HCEC 1CT (cell line): ENCODE data around the gene CD244.
A peak's percentile ranks its signal among the peaks of the same experiment; 100 is the strongest.

ENCODE experiments used
- DNase-seq: peaks from one replicate; pipeline ENCODE4 v3.0.0-alpha.2; 2017

The CD244 gene

GRCh38 chr1:160844447-160845232 lies 18.0 kb downstream of the CD244 start:
- DNase-seq = no peak

GRCh38 chr1:160841079-160841478 lies 21.6 kb downstream of the CD244 start:
- no peak for DNase-seq

GRCh38 chr1:160839746-160840145 lies 22.9 kb downstream of the CD244 start:
- DNase-seq = no peak

GRCh38 chr1:160838888-160839287 lies 23.8 kb downstream of the CD244 start:
- DNase-seq = no peak

- no peak for DNase-seq
Observed at GRCh38 chr1:160837558-160838205, 25.0 kb downstream of the CD244 start.

GRCh38 chr1:160836981-160837557 lies 25.6 kb downstream of the CD244 start:
- no peak for DNase-seq

GRCh38 chr1:160836561-160836960 lies 26.1 kb downstream of the CD244 start:
- DNase-seq = no peak

GRCh38 chr1:160835751-160836150 lies 26.9 kb downstream of the CD244 start:
- no peak for DNase-seq

- DNase-seq = peak; percentile 47
Observed at GRCh38 chr1:160834945-160835565, 27.6 kb downstream of the CD244 start.

GRCh38 chr1:160830321-160831153 lies 32.1 kb downstream of the CD244 start:
- peak; percentile 38 for DNase-seq

GRCh38 chr1:160829766-160830165 lies 32.9 kb downstream of the CD244 start:
- DNase-seq = no peak

- no peak for DNase-seq
Observed at GRCh38 chr1:160827418-160827817, 35.3 kb downstream of the CD244 start.

GRCh38 chr1:160826546-160826945 lies 36.1 kb downstream of the CD244 start:
- no peak for DNase-seq

GRCh38 chr1:160823296-160823695 lies 39.4 kb downstream of the CD244 start:
- no peak for DNase-seq

- DNase-seq = no peak
Observed at GRCh38 chr1:160821627-160822026, 41.1 kb downstream of the CD244 start.

- no peak for DNase-seq
Observed at GRCh38 chr1:160819186-160819585, 43.5 kb downstream of the CD244 start.

- no peak for DNase-seq
Observed at GRCh38 chr1:160818207-160818937, 44.3 kb downstream of the CD244 start.

- DNase-seq = no peak
Observed at GRCh38 chr1:160814856-160815255, 47.8 kb downstream of the CD244 start.

- DNase-seq = no peak
Observed at GRCh38 chr1:160814316-160814715, 48.4 kb downstream of the CD244 start.

GRCh38 chr1:160813215-160813614 lies 49.5 kb downstream of the CD244 start:
- DNase-seq = no peak

GRCh38 chr1:160811147-160811546 lies 51.5 kb downstream of the CD244 start:
- no peak for DNase-seq

- DNase-seq = no peak
Observed at GRCh38 chr1:160810486-160810885, 52.2 kb downstream of the CD244 start.
